Stimulated activated CD8-positive, alpha-beta memory T cell treated with anti-CD3 and anti-CD28 coated beads, Interleukin-7, amount 100 ng/mL, for 1 hour (primary cell): ENCODE data around the gene NPC1L1.

Experiments used
- DNase-seq, 2 donors: peaks; one replicate each; pipeline ENCODE4 v3.0.0-alpha.2; 2020; ENCODE audit warnings: low read depth in 2 of 2

Gene NPC1L1

GRCh38 chr7:44472843-44473242 is 68.3 kb downstream of the NPC1L1 start:
- no peak for DNase-seq

- no peak for DNase-seq
Observed at GRCh38 chr7:44471850-44472249, 69.3 kb downstream of the NPC1L1 start.

DNA sequence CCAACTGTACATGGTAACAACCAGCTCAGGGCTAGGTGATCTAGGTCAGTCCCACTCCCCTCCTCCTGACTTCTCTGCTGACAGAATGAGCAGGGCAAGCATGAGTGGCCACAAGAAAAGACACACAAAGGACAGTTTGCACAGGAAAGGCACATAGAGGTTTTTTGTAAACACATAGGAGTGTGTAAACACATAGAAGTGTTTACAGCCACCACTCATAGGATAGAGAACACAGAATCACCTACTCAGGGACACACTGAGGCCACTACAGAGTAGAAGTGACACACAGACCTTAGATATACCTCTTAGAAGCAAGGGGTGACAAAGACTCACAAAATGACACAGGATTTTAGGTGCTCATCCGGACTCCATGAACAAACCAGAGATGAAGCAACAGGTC is 69.7 kb downstream of the NPC1L1 start:
- no peak for DNase-seq

DNA sequence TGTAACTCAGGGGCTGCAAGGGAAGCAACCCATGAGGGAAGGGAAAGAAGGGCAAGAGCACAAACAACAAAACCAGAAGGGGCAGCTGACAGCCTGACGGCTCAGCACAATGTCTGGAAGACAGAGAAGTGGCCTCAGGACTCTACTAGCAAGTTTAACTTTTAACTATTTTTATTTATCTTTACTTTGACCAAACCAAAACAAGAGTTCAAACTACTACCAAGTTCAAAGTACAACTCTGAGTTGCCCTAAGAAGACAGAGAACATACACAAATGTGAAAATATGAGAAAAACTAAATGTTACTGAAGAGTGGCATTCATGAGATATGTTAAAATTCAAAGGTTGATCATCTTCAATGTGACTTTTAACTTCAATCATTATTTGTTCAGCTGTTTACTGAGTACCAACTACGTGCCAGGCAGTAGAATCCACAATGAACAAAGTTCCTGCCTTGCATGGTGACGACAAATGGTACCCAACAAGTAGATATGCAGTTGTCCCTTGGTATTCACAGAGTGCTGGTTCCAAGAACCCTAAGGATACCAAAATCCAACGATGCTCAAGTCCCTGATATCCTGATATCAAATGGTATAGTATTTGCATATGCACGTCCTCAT is 70.4 kb downstream of the NPC1L1 start:
- no peak for DNase-seq

- no peak for DNase-seq
Observed at GRCh38 chr7:44470135-44470479, 71.0 kb downstream of the NPC1L1 start.

DNA sequence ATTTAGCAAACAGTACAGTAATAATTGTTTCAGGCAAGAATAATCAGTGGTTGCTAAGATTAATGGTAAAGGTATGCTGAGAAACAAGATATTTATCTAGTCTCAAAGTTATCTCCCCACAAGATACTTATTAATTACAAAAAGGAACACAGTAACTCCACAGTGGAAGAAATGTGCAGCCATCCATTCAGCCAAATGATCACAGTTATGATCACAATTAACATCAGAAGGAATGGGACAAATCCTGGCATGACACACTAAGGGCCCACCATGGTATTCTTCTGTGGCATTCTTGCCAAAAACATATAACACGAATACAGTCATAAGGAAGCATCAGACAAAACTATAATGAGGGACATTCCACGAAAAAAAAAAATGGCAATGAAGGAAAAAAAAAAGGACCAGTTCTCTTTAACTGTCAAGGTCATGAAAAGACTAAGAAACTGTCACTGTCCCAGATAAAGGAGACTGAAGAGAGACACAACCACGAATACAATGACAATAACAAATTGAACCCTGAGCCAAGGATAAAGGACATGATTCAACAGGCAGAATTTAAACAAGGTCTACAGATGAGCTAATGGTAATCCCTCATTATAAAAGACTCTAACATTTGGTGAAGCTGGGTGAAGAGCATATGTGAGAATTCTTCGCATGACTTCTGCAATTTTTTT is 71.5 kb downstream of the NPC1L1 start:
- no peak for DNase-seq

DNA sequence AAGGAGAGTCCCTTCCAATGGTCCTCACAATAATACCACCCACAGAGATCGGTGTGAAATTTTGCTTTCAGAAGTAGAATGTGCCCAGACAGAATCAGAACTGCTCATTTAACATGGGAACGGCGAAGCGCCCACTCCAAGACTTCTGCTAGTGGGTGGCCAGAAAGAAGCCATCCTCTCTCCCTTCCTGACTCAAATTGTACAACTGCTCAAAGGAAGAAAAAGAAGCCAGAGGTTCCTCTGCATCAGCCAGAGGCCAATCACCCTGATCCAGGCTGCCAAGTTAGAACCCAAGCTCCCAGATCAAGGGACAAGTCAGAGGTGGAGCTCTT is 73.9 kb downstream of the NPC1L1 start:
- no peak for DNase-seq

DNA sequence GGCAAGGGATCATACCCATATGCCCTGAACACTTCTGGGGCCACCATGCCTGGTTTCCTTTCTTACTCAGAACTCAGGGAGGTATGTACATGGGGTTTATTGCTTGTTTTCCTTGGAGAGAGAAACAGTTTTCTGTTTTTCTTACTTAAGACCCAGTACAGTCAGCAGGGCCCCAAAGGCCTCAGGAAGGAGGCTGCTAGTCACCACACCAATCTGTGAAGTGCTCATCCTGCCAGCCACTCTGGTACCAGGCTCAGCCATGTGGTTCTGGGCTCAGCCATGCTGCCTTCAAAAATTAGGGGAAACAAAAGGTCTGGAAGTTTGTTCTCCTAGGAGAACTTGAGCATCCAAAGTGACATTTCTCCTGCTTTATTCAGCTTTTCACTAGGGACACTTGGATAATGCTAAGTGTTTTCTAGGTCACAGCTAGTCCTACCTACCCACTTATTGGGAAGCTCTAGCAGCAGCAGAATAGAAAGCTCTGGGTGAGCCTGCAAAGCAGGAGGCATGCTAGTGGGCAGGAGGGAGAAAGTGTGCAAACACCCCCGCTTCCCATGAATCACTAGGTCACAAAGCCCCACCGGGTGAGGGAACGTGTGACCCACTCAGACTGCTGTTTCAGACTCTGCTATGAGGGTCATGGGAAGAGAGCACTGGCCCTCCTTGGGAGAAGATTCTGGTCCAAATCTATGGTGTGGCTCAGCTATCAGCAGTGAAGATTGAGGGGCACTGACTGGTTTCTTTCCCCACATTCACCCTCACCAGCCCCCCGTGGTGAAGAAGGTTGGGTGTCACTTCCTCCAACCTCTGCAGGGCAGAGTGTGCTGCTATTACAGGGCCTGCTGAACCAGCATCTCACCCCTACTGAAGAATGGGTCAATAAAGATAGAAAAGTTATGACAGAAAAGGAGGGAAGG is 74.6 kb downstream of the NPC1L1 start:
- no peak for DNase-seq

DNA sequence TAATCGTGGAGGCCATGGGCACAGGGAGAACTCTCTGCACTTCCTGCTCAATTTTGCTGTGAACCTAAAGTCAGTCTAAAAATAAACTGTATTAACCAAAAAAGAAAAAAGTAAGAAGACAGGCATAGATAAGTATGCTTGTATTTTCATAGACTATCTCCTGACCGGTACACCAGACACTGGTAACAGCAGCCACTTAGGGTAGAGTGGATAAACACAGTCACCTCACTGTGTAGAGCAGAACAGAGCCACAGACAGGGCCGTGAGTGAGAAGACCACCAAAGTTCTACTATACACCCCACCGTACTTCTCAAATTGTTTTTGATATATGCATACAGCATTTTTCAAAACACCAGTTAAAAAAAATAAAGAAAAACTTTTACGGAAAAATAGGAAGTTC is 75.6 kb downstream of the NPC1L1 start:
- DNase-seq = no peak

GRCh38 chr7:44463169-44463808 is 77.8 kb downstream of the NPC1L1 start:
- DNase-seq = no peak
